Epithelial cell of proximal tubule (primary cell): ENCODE results near the gene HCFC1R1. TPM values are rescaled to one million over a fixed set of nuclear protein-coding genes. Genes with fewer than 3 reads are reported as not detected.

Experiments used
- DNase-seq: peaks from one replicate; pipeline ENCODE4 v3.0.0-alpha.2; 2011; ENCODE audit warnings: low read depth
- H3K4me3 ChIP-seq: 2 replicates; pipeline ENCODE4 v1.5.1; 2011; ENCODE audit warnings: low read depth, mild to moderate bottlenecking, low read length
- CTCF ChIP-seq: conservative IDR thresholded peaks from 2 replicates; pipeline ENCODE4 v1.5.1; 2012; ENCODE audit warnings: low read depth, mild to moderate bottlenecking, low read length
- total RNA-seq: library from RNA; depleted of rRNA; stranded (reverse); fragments of >200 nt; gene quantifications from 2 replicates; pipeline ENCODE4 v1.2.3, GENCODE V29; 2015

HCFC1R1 gene
- total RNA-seq, 1 donor from 2014 or later: 39.0 TPM

GRCh38 chr16:3019594-3020246 is 4.0 kb downstream of the HCFC1R1 start:
- DNase-seq: no peak
- peak overlapping the region; percentile 96 for H3K4me3 ChIP-seq
- no peak for TF ChIP-seq CTCF

- TF ChIP-seq CTCF: peak; percentile 43
- no peak within 1 kb of the TSS for H3K4me3 ChIP-seq
- no peak for DNase-seq
Measured at GRCh38 chr16:3017794-3018506, 5.8 kb downstream of the HCFC1R1 start, which contains the start of gene CLDN6. Gene CLDN6 (minus strand): TSS chr16:3018183. CDS start chr16:3016021, 2,162 bp downstream.

- TF ChIP-seq CTCF: no peak
- H3K4me3 ChIP-seq: no peak overlapping the region
- DNase-seq: no peak
Measured at GRCh38 chr16:3017344-3017743, 6.4 kb downstream of the HCFC1R1 start.

GRCh38 chr16:3015865-3016521 is 7.7 kb downstream of the HCFC1R1 start:
- H3K4me3 ChIP-seq: no peak overlapping the region
- no peak for TF ChIP-seq CTCF
- DNase-seq: no peak

- DNase-seq: no peak
- H3K4me3 ChIP-seq: no peak overlapping the region
- no peak for TF ChIP-seq CTCF
Measured at GRCh38 chr16:3014971-3015370, 8.8 kb downstream of the HCFC1R1 start.

GRCh38 chr16:3013998-3014690 is 9.6 kb downstream of the HCFC1R1 start:
- no peak for DNase-seq
- no peak for TF ChIP-seq CTCF
- no peak overlapping the region for H3K4me3 ChIP-seq
